ENCODE results near the gene LHX2.

GRCh38 chr9:123983047-123983446 is 28.5 kb upstream of the LHX2 start:
- TF ChIP-seq ZNF274 (IDR thresholded peaks at IDR 0.05; ENCODE audit: low read depth, low read length) (no peak), SUZ12 (IDR thresholded peaks at IDR 0.05; ENCODE audit: extremely low read depth, insufficient read depth, insufficient read length) (no peak), YY1 (IDR thresholded peaks at IDR 0.05; ENCODE audit: insufficient read depth, insufficient read length) (no peak)
